Measurements from ENCODE around the gene SPPL3. TPM values are rescaled to one million over a fixed set of nuclear protein-coding genes. Genes with fewer than 3 reads are reported as not detected.

SPPL3 gene
- polyA plus RNA-seq, 1 of the 3 experiments (the other 2 are of a cell fraction), result 18.8 TPM

- DNase-seq, result no peak
- H3K27ac ChIP-seq (ENCODE audit: low read depth in 2 of 2, low read length in 1 of 2), result no peak overlapping the region
- no peaks in the 10 kb centered on the region for H3K27me3 ChIP-seq (ENCODE audit: insufficient read depth)
- H2AFZ ChIP-seq (ENCODE audit: low read depth), result no peak overlapping the region
- TF ChIP-seq TAF1 (IDR thresholded peaks at IDR 0.05; ENCODE audit: borderline replicate concordance, low read depth, low read length) (no peak), RXRA (IDR thresholded peaks at IDR 0.05; ENCODE audit: borderline replicate concordance, low read depth) (no peak), RCOR1 (IDR thresholded peaks at IDR 0.05; ENCODE audit: low read length) (no peak), REST (IDR thresholded peaks at IDR 0.05; ENCODE audit: low read depth, low read length) (no peak), NFIC (IDR thresholded peaks at IDR 0.05; ENCODE audit: borderline replicate concordance) (no peak), CTCF (IDR thresholded peaks at IDR 0.05) (no peak), JUND (IDR thresholded peaks at IDR 0.05) (no peak), CHD2 (IDR thresholded peaks at IDR 0.05; ENCODE audit: low read length, partially characterized antibody) (no peak), ZBTB33 (IDR thresholded peaks at IDR 0.05; ENCODE audit: borderline replicate concordance, low read depth) (no peak)
- H3K9me3 ChIP-seq, result no peaks in the 10 kb centered on the region
- H3F3A ChIP-seq (replicated peaks; ENCODE audit: insufficient read depth), result peaks cover 4% of the 10 kb centered on the region
- no peak overlapping the region for H3K4me2 ChIP-seq
- ChIA-PET POLR2A (no interaction called here), CTCF (no interaction called here)
- no peak overlapping the region for H3K4me3 ChIP-seq (ENCODE audit: low read depth in 2 of 2, low read length in 1 of 2)
- no peaks in the 10 kb centered on the region for H3K4me1 ChIP-seq (ENCODE audit: control insufficient read depth in 1 of 2, insufficient read depth in 2 of 2, low read depth in 1 of 2, low read length in 1 of 2)
- H3K79me2 ChIP-seq (ENCODE audit: insufficient read depth), result peaks cover 90% of the 10 kb centered on the region
- H3K9me2 ChIP-seq, result no peaks in the 10 kb centered on the region
- peaks cover 0 to 3% of the 10 kb centered on the region in 2 experiments for H3K36me3 ChIP-seq (replicated peaks in 1 of 2; ENCODE audit: control insufficient read depth in 1 of 2, insufficient read depth in 2 of 2, low read length in 1 of 2)
- no peak overlapping the region for H3K9ac ChIP-seq
- peaks cover 47% of the 10 kb centered on the region for H4K20me1 ChIP-seq (ENCODE audit: insufficient read depth)
- 93% methylated on average over 5 of the region's 5 CpGs for WGBS (ENCODE audit: low lambda C conversion rate)
Observed at GRCh38 chr12:120892265-120892664, 11.9 kb downstream of the SPPL3 start.

GRCh38 chr12:120890963-120891362 lies 13.2 kb downstream of the SPPL3 start:
- Histone ChIP-seq H3K4me2 (no peak overlapping the region), H3K4me3 (ENCODE audit: low read depth in 2 of 2, low read length in 1 of 2) (no peak overlapping the region), H3K36me3 (replicated peaks in 1 of 2; ENCODE audit: control insufficient read depth in 1 of 2, insufficient read depth in 2 of 2, low read length in 1 of 2) (peaks cover 0 to 3% of the 10 kb centered on the region in 2 experiments), H3K27me3 (ENCODE audit: insufficient read depth) (no peaks in the 10 kb centered on the region), H3K9me3 (no peaks in the 10 kb centered on the region), H3K9ac (no peak overlapping the region), H2AFZ (ENCODE audit: low read depth) (no peak overlapping the region), H3K4me1 (ENCODE audit: control insufficient read depth in 1 of 2, insufficient read depth in 2 of 2, low read depth in 1 of 2, low read length in 1 of 2) (no peaks in the 10 kb centered on the region), H3K9me2 (no peaks in the 10 kb centered on the region), H3K79me2 (ENCODE audit: insufficient read depth) (peaks cover 90% of the 10 kb centered on the region), H3F3A (replicated peaks; ENCODE audit: insufficient read depth) (peaks cover 4% of the 10 kb centered on the region), H4K20me1 (ENCODE audit: insufficient read depth) (peaks cover 37% of the 10 kb centered on the region; the same call in 1 of the 2 replicates), H3K27ac (ENCODE audit: low read depth in 2 of 2, low read length in 1 of 2) (no peak overlapping the region)
- ChIA-PET CTCF (no interaction called here), POLR2A (no interaction called here)
- TF ChIP-seq FOXJ3 (CRISPR knock-in tag; IDR thresholded peaks at IDR 0.05) (no peak), EP300 (IDR thresholded peaks at IDR 0.05; ENCODE audit: borderline replicate concordance in 1 of 2, low read depth in 1 of 2, low read length in 1 of 2) (no peak), RXRA (IDR thresholded peaks at IDR 0.05; ENCODE audit: borderline replicate concordance, low read depth) (no peak), CHD2 (IDR thresholded peaks at IDR 0.05; ENCODE audit: low read length, partially characterized antibody) (no peak), IRF3 (IDR thresholded peaks at IDR 0.05; ENCODE audit: low read depth, low read length) (no peak), SIN3A (IDR thresholded peaks at IDR 0.05; ENCODE audit: borderline replicate concordance, low read depth, low read length) (no peak), YY1 (IDR thresholded peaks at IDR 0.05; ENCODE audit: low read depth) (no peak), GATA2 (CRISPR knock-in tag; IDR thresholded peaks at IDR 0.05) (no peak), JUND (IDR thresholded peaks at IDR 0.05) (no peak), RFX5 (IDR thresholded peaks at IDR 0.05; ENCODE audit: low read length) (no peak), NFIC (IDR thresholded peaks at IDR 0.05; ENCODE audit: borderline replicate concordance) (no peak), ELF1 (IDR thresholded peaks at IDR 0.05) (no peak)
- WGBS (ENCODE audit: low lambda C conversion rate), result 98% methylated on average over 2 of the region's 2 CpGs
- DNase-seq, result no peak
